IPS-18c (cell line): ENCODE measurements around the gene SYT11.

Experiments used
- H3K4me3 ChIP-seq: 2 replicates; pipeline ENCODE4 v1.7.0; 2013; ENCODE audit warnings: low read depth, mild to moderate bottlenecking, low read length, moderate library complexity; ENCODE audit not compliant: insufficient read depth
- H3K9me3 ChIP-seq: one replicate; pipeline ENCODE4 v1.6.1; 2013; ENCODE audit warnings: mild to moderate bottlenecking, low read length, moderate library complexity; ENCODE audit not compliant: control insufficient read depth, insufficient read depth

Gene SYT11

GRCh38 chr1:155856975-155857930 lies 2.1 kb upstream of the SYT11 start, which contains the start of gene GON4L:
GON4L (minus strand) TSS chr1:155857214; CDS start chr1:155853780, 3,434 bp downstream.
- peak within 1 kb of the TSS; percentile 90 for H3K4me3 ChIP-seq
- no peaks in the 10 kb centered on the region for H3K9me3 ChIP-seq

- H3K4me3 ChIP-seq = peak overlapping the region; percentile 25; the same call in 1 of the 2 replicates
- H3K9me3 ChIP-seq = peaks cover 2% of the 10 kb centered on the region
Measured at GRCh38 chr1:155858800-155859233, 550 bp upstream of the SYT11 start.

- Histone ChIP-seq H3K4me3 (peak overlapping the region; percentile 62), H3K9me3 (peaks cover 2% of the 10 kb centered on the region)
Measured at GRCh38 chr1:155859881-155860871, 809 bp downstream of the SYT11 start.

- Histone ChIP-seq H3K4me3 (peak overlapping the region; percentile 62), H3K9me3 (peaks cover 2% of the 10 kb centered on the region)
Measured at GRCh38 chr1:155860970-155861510, 1.7 kb downstream of the SYT11 start.

GRCh38 chr1:155861896-155862295 lies 2.5 kb downstream of the SYT11 start:
- peaks cover 2% of the 10 kb centered on the region for H3K9me3 ChIP-seq
- no peak overlapping the region for H3K4me3 ChIP-seq

- Histone ChIP-seq H3K9me3 (peaks cover 2% of the 10 kb centered on the region), H3K4me3 (no peak overlapping the region)
Measured at GRCh38 chr1:155864393-155864792, 5.0 kb downstream of the SYT11 start.

GRCh38 chr1:155867766-155868165 lies 8.4 kb downstream of the SYT11 start:
- peaks cover under 1% of the 10 kb centered on the region for H3K9me3 ChIP-seq
- no peak overlapping the region for H3K4me3 ChIP-seq

- Histone ChIP-seq H3K4me3 (no peak overlapping the region), H3K9me3 (no peaks in the 10 kb centered on the region)
Measured at GRCh38 chr1:155871390-155871789, 12.0 kb downstream of the SYT11 start.

GRCh38 chr1:155872527-155872926 lies 13.2 kb downstream of the SYT11 start:
- Histone ChIP-seq H3K4me3 (no peak overlapping the region), H3K9me3 (peaks cover 3% of the 10 kb centered on the region)

GRCh38 chr1:155873860-155874259 lies 14.5 kb downstream of the SYT11 start:
- no peak overlapping the region for H3K4me3 ChIP-seq
- peaks cover 3% of the 10 kb centered on the region for H3K9me3 ChIP-seq

- Histone ChIP-seq H3K9me3 (peaks cover 3% of the 10 kb centered on the region), H3K4me3 (no peak overlapping the region)
Measured at GRCh38 chr1:155877945-155878344, 18.6 kb downstream of the SYT11 start.

GRCh38 chr1:155880251-155880650 lies 20.9 kb downstream of the SYT11 start:
- no peak overlapping the region for H3K4me3 ChIP-seq
- peaks cover 3% of the 10 kb centered on the region for H3K9me3 ChIP-seq

GRCh38 chr1:155880950-155881349 lies 21.6 kb downstream of the SYT11 start:
- no peak overlapping the region for H3K4me3 ChIP-seq
- peaks cover 3% of the 10 kb centered on the region for H3K9me3 ChIP-seq

- H3K4me3 ChIP-seq = no peak overlapping the region
Measured at GRCh38 chr1:155882235-155882634, 22.9 kb downstream of the SYT11 start.

GRCh38 chr1:155882766-155883165 lies 23.4 kb downstream of the SYT11 start:
- Histone ChIP-seq H3K4me3 (no peak overlapping the region), H3K9me3 (no peaks in the 10 kb centered on the region)

More at GRCh38 chr1:155882235-155882634, 22.9 kb downstream of the SYT11 start:
- no peaks in the 10 kb centered on the region for H3K9me3 ChIP-seq

- H3K4me3 ChIP-seq = no peak overlapping the region
- no peaks in the 10 kb centered on the region for H3K9me3 ChIP-seq
Measured at GRCh38 chr1:155884031-155884960, 24.9 kb downstream of the SYT11 start.
